GM12874 (cell line): ENCODE measurements around the gene GDAP2.

ENCODE experiments used
- TF ChIP-seq, protein P1 (sequence below): IDR thresholded peaks from 2 replicates; pipeline ENCODE4 v1.5.1; 2011; ENCODE audit warnings: low read depth, mild to moderate bottlenecking, control low read depth, low read length, moderate library complexity; ENCODE audit not compliant: insufficient read depth

Gene GDAP2

DNA sequence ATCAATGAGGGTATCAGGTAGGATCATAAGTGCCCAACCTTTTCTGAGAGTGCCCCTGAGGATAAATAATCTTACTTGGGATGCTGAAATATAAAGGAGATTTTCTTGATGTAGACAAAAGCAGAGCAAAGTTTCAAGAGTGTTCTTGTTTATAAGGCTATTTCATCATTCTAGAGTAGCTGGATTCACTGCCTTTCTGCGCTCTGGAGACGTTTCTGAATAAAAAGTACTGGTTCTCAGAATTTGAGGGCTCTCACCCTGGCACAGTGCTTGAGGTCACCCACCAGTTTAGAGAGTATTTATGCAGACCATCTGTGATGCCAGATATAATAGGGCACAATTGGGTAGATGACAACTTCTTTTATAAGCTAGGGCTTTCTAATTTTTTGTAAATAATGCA lies 103.3 kb downstream of the GDAP2 start:
- TF ChIP-seq, protein P1, sequence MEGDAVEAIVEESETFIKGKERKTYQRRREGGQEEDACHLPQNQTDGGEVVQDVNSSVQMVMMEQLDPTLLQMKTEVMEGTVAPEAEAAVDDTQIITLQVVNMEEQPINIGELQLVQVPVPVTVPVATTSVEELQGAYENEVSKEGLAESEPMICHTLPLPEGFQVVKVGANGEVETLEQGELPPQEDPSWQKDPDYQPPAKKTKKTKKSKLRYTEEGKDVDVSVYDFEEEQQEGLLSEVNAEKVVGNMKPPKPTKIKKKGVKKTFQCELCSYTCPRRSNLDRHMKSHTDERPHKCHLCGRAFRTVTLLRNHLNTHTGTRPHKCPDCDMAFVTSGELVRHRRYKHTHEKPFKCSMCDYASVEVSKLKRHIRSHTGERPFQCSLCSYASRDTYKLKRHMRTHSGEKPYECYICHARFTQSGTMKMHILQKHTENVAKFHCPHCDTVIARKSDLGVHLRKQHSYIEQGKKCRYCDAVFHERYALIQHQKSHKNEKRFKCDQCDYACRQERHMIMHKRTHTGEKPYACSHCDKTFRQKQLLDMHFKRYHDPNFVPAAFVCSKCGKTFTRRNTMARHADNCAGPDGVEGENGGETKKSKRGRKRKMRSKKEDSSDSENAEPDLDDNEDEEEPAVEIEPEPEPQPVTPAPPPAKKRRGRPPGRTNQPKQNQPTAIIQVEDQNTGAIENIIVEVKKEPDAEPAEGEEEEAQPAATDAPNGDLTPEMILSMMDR = no peak

DNA sequence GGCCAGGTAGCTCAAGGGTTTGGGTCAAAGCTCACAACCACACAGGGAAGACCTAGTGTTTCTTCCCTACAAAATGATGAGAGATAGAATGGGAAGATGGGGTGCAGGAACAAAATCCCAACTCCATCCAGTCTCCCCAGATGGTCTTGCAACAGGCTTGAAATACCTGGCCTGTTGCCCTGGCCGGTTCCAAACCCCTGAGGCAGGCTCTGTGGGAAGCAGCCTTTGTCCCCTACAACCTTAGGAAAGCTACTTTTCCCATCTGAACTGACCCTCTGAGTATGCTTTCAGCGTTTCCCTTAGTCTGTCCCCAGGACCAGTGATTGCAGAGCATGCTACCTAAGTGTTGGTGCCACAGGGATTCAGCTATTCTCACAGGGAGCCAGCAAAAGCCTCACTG lies 104.0 kb downstream of the GDAP2 start:
- TF ChIP-seq, protein P1 = no peak

GRCh38 chr1:117824616-117825015 lies 104.8 kb downstream of the GDAP2 start:
- TF ChIP-seq, protein P1 = no peak

- TF ChIP-seq, protein P1 = no peak
Observed at GRCh38 chr1:117821774-117822482, 107.5 kb downstream of the GDAP2 start.

GRCh38 chr1:117821382-117821755 lies 108.1 kb downstream of the GDAP2 start:
- TF ChIP-seq, protein P1 = no peak

- TF ChIP-seq, protein P1 = no peak
Observed at GRCh38 chr1:117820694-117821381, 108.6 kb downstream of the GDAP2 start.

GRCh38 chr1:117820096-117820495 lies 109.3 kb downstream of the GDAP2 start:
- TF ChIP-seq, protein P1 = no peak
